ENCODE data around the gene PPIP5K2. TPM values are rescaled to one million over a fixed set of nuclear protein-coding genes. Genes with fewer than 3 reads are reported as not detected.
A peak's percentile ranks its signal among the peaks of the same experiment; 100 is the strongest.

The PPIP5K2 gene
- total RNA-seq, 1 donor from 2014 or later: 71.5 TPM

DNA sequence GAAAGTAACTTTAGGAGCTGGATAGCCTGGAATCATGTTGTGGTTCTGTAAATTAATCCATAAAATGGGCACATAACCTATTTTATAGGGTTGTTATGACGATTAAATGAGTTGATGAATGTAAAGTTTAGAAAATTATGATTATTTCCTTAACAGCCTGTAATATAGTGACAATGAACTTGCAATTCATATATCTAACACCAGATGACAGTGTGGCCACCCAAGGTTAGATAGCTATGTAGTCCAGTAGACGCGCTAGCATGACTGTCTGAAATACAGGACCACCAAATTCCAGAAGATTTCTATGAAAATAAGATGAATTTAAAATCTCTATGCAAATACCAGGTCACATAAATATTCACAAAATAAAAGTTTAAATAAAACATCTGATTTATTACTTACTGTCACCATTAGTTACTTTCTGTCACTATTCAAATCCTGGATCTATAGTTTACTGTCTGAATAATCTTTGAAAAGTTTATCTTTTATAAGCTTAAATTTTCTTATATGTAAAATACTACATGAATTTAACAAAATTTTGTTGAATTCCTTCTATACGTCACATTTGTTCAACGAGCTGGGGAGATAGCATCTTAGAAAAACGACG is 112.4 kb downstream of the PPIP5K2 start:
- Mint-ChIP-seq H3K27ac (no peak overlapping the region), H3K9me3 (no peaks in the 10 kb centered on the region), H3K4me1 (ENCODE audit: unreplicated experiment) (no peaks in the 10 kb centered on the region), H3K36me3 (no peaks in the 10 kb centered on the region), H3K4me3 (no peak overlapping the region), H3K27me3 (no peaks in the 10 kb centered on the region)
- TF ChIP-seq, protein P1, sequence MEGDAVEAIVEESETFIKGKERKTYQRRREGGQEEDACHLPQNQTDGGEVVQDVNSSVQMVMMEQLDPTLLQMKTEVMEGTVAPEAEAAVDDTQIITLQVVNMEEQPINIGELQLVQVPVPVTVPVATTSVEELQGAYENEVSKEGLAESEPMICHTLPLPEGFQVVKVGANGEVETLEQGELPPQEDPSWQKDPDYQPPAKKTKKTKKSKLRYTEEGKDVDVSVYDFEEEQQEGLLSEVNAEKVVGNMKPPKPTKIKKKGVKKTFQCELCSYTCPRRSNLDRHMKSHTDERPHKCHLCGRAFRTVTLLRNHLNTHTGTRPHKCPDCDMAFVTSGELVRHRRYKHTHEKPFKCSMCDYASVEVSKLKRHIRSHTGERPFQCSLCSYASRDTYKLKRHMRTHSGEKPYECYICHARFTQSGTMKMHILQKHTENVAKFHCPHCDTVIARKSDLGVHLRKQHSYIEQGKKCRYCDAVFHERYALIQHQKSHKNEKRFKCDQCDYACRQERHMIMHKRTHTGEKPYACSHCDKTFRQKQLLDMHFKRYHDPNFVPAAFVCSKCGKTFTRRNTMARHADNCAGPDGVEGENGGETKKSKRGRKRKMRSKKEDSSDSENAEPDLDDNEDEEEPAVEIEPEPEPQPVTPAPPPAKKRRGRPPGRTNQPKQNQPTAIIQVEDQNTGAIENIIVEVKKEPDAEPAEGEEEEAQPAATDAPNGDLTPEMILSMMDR (conservative IDR thresholded peaks at IDR 0.05): peak; percentile 78
- no peak for DNase-seq (ENCODE audit: extremely low spot score, unreplicated experiment)

DNA sequence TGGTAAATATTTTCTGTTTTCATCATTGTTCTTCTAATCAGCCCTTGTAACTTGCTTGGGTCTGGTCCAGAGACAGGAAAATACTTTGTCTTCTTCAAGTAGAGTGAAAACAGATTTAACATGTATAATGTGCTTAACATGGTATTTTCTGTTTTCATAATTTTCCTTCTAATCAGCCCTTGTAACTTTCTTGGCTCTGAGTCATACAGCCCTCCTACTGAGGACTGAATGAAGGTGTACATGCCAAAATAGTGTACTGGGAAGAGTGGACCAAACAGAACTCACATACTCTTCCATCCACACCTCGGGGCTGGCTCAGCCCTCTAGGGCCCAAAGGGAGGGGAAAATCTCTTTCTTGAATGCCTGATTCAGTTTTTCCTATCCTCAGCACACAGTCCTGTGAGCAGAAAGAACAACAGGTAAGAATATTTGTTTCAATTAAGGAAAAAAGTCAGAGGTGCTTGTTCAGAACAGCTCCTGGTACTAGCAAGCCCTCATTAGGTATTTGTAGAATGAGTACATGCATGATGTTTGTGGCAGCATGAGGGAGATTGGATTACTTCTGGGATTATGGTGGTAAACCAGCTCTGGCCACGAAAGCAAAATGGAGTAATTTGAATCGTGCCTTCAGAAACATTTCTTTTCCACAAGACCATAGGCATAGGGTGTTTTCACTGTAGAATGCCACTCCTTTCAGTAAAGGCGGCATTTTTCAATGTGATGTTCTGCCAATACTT is 114.3 kb downstream of the PPIP5K2 start:
- H3K4me3 Mint-ChIP-seq: no peak overlapping the region
- H3K4me1 Mint-ChIP-seq (ENCODE audit: unreplicated experiment): no peaks in the 10 kb centered on the region
- no peak for DNase-seq (ENCODE audit: extremely low spot score, unreplicated experiment)
- H3K9me3 Mint-ChIP-seq: no peaks in the 10 kb centered on the region
- TF ChIP-seq, protein P1 (conservative IDR thresholded peaks at IDR 0.05): no peak
- no peak overlapping the region for H3K27ac Mint-ChIP-seq
- H3K27me3 Mint-ChIP-seq: no peaks in the 10 kb centered on the region
- no peaks in the 10 kb centered on the region for H3K36me3 Mint-ChIP-seq

DNA sequence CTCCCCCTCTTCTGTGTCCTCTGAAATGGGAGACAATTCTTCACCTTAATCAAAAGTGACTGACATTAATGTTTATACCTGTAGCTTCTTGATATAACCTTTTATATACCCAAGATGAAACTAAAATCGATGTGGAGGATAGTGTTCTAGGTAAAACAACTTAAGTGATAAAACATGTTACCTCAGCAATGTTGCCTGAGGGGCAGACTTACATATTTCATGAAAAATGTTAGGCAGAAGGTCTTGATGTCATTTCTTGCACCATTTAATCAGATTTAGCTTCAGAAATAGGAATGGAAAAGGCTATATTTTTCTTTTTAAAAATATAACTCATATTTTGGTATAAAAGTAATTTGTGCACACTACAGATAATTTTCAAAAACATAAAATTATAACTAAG is 115.8 kb downstream of the PPIP5K2 start:
- H3K27ac Mint-ChIP-seq: no peak overlapping the region
- H3K27me3 Mint-ChIP-seq: no peaks in the 10 kb centered on the region
- no peaks in the 10 kb centered on the region for H3K9me3 Mint-ChIP-seq
- no peaks in the 10 kb centered on the region for H3K4me1 Mint-ChIP-seq (ENCODE audit: unreplicated experiment)
- no peaks in the 10 kb centered on the region for H3K36me3 Mint-ChIP-seq
- TF ChIP-seq, protein P1 (conservative IDR thresholded peaks at IDR 0.05): no peak
- no peak for DNase-seq (ENCODE audit: extremely low spot score, unreplicated experiment)
- no peak overlapping the region for H3K4me3 Mint-ChIP-seq

DNA sequence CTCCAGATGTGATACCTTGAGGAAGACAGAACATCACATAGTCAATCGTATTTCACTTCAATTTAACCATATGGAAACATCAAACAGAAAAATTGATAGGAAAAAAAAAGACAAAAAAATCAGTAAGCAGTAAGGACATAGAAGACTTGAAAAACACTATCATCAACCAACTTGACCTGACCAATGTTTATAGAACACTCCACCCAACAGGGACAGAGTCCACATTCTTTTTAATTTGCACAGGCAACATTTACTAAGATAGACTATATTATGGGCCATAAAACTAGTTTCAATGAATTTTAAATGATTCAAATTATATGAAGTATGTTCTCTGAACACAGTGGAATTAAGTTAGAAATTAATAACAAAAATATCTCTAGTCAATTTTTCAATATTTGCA is 117.7 kb downstream of the PPIP5K2 start:
- Mint-ChIP-seq H3K27me3 (no peaks in the 10 kb centered on the region), H3K36me3 (no peaks in the 10 kb centered on the region), H3K4me1 (ENCODE audit: unreplicated experiment) (no peaks in the 10 kb centered on the region), H3K9me3 (no peaks in the 10 kb centered on the region), H3K27ac (no peak overlapping the region), H3K4me3 (no peak overlapping the region)
- DNase-seq (ENCODE audit: extremely low spot score, unreplicated experiment): no peak
- TF ChIP-seq, protein P1 (conservative IDR thresholded peaks at IDR 0.05): no peak

DNA sequence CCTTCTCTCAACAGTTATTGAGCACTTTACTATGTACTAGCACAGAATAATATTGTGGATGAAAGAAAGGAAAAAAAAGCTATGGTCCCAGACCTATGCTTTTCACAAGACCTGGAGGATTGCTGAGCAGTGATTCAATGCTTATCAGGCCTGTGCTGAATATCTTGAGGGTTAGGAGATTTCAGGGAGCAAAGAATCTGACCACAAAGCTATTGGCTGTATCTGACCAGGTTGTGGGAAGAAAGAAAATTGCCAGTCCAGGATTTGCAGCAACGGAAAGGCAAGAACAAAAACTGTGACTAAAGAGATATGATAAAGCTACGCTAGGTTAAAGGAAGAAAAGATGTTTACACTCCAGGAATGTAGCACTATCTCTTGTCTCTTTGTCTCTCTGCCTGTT is 123.6 kb downstream of the PPIP5K2 start:
- Mint-ChIP-seq H3K36me3 (no peaks in the 10 kb centered on the region), H3K4me3 (no peak overlapping the region), H3K4me1 (ENCODE audit: unreplicated experiment) (no peaks in the 10 kb centered on the region), H3K27ac (no peak overlapping the region), H3K27me3 (no peaks in the 10 kb centered on the region), H3K9me3 (peaks cover 2% of the 10 kb centered on the region)
- TF ChIP-seq, protein P1 (conservative IDR thresholded peaks at IDR 0.05): no peak
- DNase-seq (ENCODE audit: extremely low spot score, unreplicated experiment): no peak
